A549 (cell line): ENCODE measurements around the gene SGCE. TPM values are rescaled to one million over a fixed set of nuclear protein-coding genes. Genes with fewer than 3 reads are reported as not detected.

Source experiments
- ATAC-seq, 2 experiments: fragments of 200-7000 bp in 1 of 2; fragments of >200 bp in 1 of 2; cut with Nextera tagmentation in 1 of 2; cut with Tn5 transposase in 1 of 2; 3 replicates each; pipeline versions ENCODE4 v1.8.0 to v1.9.1; 2018 to 2020; ENCODE audit warnings: mild to moderate bottlenecking in 1 of 2, moderate library complexity in 1 of 2
- CTCF ChIA-PET: fragments of 300-600 bp; sonication (Branson Sonifier 250); formaldehyde crosslinking; extraction: SDS; loops from one replicate; lab custom pipeline; 2021; ENCODE audit warnings: antibody characterized with exemption, inconsistent platforms; lab: Yijun Ruan, JAX
- POLR2A ChIA-PET: fragments of 350-600 bp; formaldehyde crosslinking; extraction: SDS; loops from one replicate; lab custom pipeline; 2021; ENCODE audit warnings: antibody characterized with exemption, inconsistent platforms; lab: Yijun Ruan, JAX
- DNase-seq, 2 experiments: peaks; one replicate each; pipeline versions ENCODE4 v3.0.0 to v3.0.0-alpha.2; 2011 to 2016; ENCODE audit warnings: low read depth in 1 of 2, low spot score in 1 of 2
- FAIRE-seq: peaks from 2 replicates; lab custom pipeline; 2011; peaks lifted over from hg19 to GRCh38; lab: Jason Lieb, UNC
- H3K27ac ChIP-seq, 2 experiments: fragments of >200 bp; sonication (Bioruptor Twin); formaldehyde crosslinking; 3 replicates each; pipeline ENCODE4 v1.5.1; 2016 to 2017
- H3K4me1 ChIP-seq: fragments of >200 bp; sonication (Bioruptor Twin); formaldehyde crosslinking; 3 replicates; pipeline ENCODE4 v1.6.1; 2016
- H3K4me2 ChIP-seq: fragments of >200 bp; sonication (Bioruptor Twin); formaldehyde crosslinking; 3 replicates; pipeline ENCODE4 v1.6.1; 2016
- H3K4me3 ChIP-seq: fragments of >200 bp; sonication (Bioruptor Twin); formaldehyde crosslinking; 3 replicates; pipeline ENCODE4 v1.5.1; 2016
- H3K9me3 ChIP-seq: fragments of >200 bp; sonication (Bioruptor Twin); formaldehyde crosslinking; 3 replicates; pipeline ENCODE4 v1.6.1; 2016
- ATOH8 ChIP-seq: fragments of 250-450 bp; sonication (Bioruptor Pico); IDR thresholded peaks from 2 replicates; pipeline ENCODE4 v1.5.0; 2020; ENCODE audit warnings: low read depth, mild to moderate bottlenecking, moderate library complexity
- CHD4 ChIP-seq: fragments of 200-600 bp; sonication (generic); IDR thresholded peaks from 2 replicates; pipeline ENCODE4 v1.6.1; 2016; ENCODE audit warnings: antibody characterized with exemption, mild to moderate bottlenecking, borderline replicate concordance
- ESRRA ChIP-seq: fragments of 150-350 bp; IDR thresholded peaks from 2 replicates; pipeline ENCODE4 v1.6.1; 2014; ENCODE audit warnings: mild to moderate bottlenecking, low read length, borderline replicate concordance
- FOSL2 ChIP-seq, 2 experiments: fragments of 450-650 bp in 1 of 2; fragments of >200 bp in 1 of 2; sonication (Bioruptor Twin) in 1 of 2; formaldehyde crosslinking; IDR thresholded peaks; 2 replicates each; pipeline versions ENCODE4 v1.5.0 to v1.6.1; 2016 to 2020; ENCODE audit warnings: mild to moderate bottlenecking in 1 of 2, moderate library complexity in 1 of 2
- HDAC2 ChIP-seq: fragments of 200-600 bp; sonication (generic); IDR thresholded peaks from 2 replicates; pipeline ENCODE4 v1.6.1; 2016
- KDM5A ChIP-seq: fragments of 200-600 bp; sonication (generic); IDR thresholded peaks from 2 replicates; pipeline ENCODE4 v1.6.1; 2016; ENCODE audit warnings: antibody characterized with exemption, mild to moderate bottlenecking
- MAFK ChIP-seq: fragments of 450-650 bp; IDR thresholded peaks from 2 replicates; pipeline ENCODE4 v1.6.1; 2014; ENCODE audit not compliant: partially characterized antibody
- NR3C1 ChIP-seq: fragments of >200 bp; sonication (Bioruptor Twin); formaldehyde crosslinking; IDR thresholded peaks from 3 replicates; pipeline ENCODE4 v1.6.1; 2017
- PHF8 ChIP-seq: fragments of 200-600 bp; sonication (generic); IDR thresholded peaks from 2 replicates; pipeline ENCODE4 v1.6.1; 2016; ENCODE audit warnings: low read depth, mild to moderate bottlenecking, antibody characterized with exemption, moderate library complexity, borderline replicate concordance
- POLR2AphosphoS2 ChIP-seq: conservative IDR thresholded peaks from 2 replicates; pipeline ENCODE4 v1.6.1; 2012; ENCODE audit warnings: low read length, improper control_type of control experiment, inconsistent platforms
- RAD21 ChIP-seq, 2 experiments: fragments of >200 bp in 1 of 2; sonication (Bioruptor Twin) in 1 of 2; formaldehyde crosslinking in 1 of 2; IDR thresholded peaks in 1 of 2; conservative IDR thresholded peaks in 1 of 2; 2 replicates in 1 of 2; 3 replicates in 1 of 2; pipeline ENCODE4 v1.6.1; 2012 to 2018; ENCODE audit warnings: inconsistent platforms in 1 of 2
- REST ChIP-seq: fragments of 200-600 bp; sonication (generic); IDR thresholded peaks from 2 replicates; pipeline ENCODE4 v1.6.1; 2016; ENCODE audit warnings: antibody characterized with exemption, mild to moderate bottlenecking, moderate library complexity
- RFX5 ChIP-seq: fragments of 450-650 bp; IDR thresholded peaks from 2 replicates; pipeline ENCODE4 v1.7.1; 2014; ENCODE audit warnings: antibody characterized with exemption, mild to moderate bottlenecking, moderate library complexity
- USF2 ChIP-seq: fragments of 450-650 bp; IDR thresholded peaks from 2 replicates; pipeline ENCODE4 v1.6.1; 2014; ENCODE audit warnings: antibody characterized with exemption
- ZC3H11A ChIP-seq: fragments of 450-650 bp; IDR thresholded peaks from 2 replicates; pipeline ENCODE4 v1.6.1; 2014; ENCODE audit warnings: antibody characterized with exemption, mild to moderate bottlenecking
- WGBS: methylation state at CpG from one replicate; pipeline ENCODE4 v1.1.6; 2017; ENCODE audit errors: missing lambda C conversion rate; 5-methylcytosine and 5-hydroxymethylcytosine counted together
- polyA plus RNA-seq, 4 experiments: library from polyadenylated mRNA; depleted of rRNA in 3 of 4; stranded (reverse); fragments of >200 nt; fragmentation: RNase III in 1 of 4; extraction: RNeasy Plus Mini Kit Qiagen cat#74134 plus additional on column Dnase treatment in 1 of 4; gene quantifications; 2 replicates in 3 of 4; 3 replicates in 1 of 4; pipeline ENCODE4 v1.2.3, GENCODE V29; 2011 to 2017

The SGCE gene
- polyA plus RNA-seq, 2 of the 4 experiments (the other 2 are of a cell fraction), result 60.1 to 97.2 TPM

DNA sequence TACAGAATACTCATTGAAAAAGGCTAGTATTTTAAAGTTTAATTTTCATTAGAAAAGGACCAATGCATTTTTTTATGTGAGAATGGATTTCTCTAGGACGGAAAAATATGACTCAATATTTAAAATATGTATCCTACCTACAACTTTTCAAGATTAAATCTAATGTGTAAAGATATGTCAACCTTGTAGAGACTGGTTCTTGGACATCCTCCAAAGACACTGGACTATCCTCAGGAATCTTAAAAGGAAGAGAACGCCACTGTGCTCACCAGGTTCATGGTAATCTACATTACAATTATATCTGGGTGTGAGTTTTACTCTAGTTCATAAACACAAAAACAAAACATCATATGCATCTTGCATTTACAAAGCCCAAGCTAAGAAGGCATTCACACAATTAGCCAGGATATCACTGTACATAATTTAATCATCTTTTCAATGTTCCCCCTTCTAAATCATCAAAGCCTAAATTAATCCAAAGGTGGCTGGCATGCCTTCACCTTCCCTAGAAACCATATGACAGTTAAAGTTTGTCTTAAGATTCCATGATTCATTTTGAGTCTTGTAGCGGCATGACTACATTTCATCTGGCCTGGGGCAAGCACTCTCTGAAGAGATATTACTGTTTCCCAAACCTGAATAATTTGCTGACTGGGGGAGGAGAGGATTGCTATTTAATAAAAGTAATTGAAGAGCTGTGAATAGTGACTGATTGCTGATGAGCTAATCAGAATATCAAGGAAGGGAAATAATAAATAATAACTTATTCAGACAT is 12.0 kb downstream of the SGCE start:
- DNase-seq, result no peak
- 65% methylated on average over 3 of the region's 3 CpGs for WGBS
- peaks cover 21% of the 10 kb centered on the region for H3K4me1 ChIP-seq
- ChIA-PET POLR2A (no interaction called here), CTCF (interaction anchor here (0.7 to 1.4 kb wide), 3 partner anchors 12 to 556 kb away, joined by 3 to 7 read pairs (median 3); partner anchors contain the start of gene SGCE)
- FAIRE-seq, result peak; percentile 63
- H3K4me3 ChIP-seq, result no peak overlapping the region
- TF ChIP-seq NR3C1 (no peak), POLR2AphosphoS2 (no peak), CHD4 (no peak), KDM5A (no peak), ESRRA (no peak), RFX5 (no peak)
- H3K27ac ChIP-seq, result no peak overlapping the region
- ATAC-seq, result no peak
- peak overlapping the region; percentile 26; the same call in 2 of the 3 replicates for H3K4me2 ChIP-seq
- H3K9me3 ChIP-seq, result no peaks in the 10 kb centered on the region

GRCh38 chr7:94642838-94643653 is 12.9 kb downstream of the SGCE start:
- Histone ChIP-seq H3K4me3 (no peak overlapping the region), H3K4me2 (peak overlapping the region; percentile 5; the same call in 1 of the 3 replicates)
- FAIRE-seq, result no peak
- TF ChIP-seq ZC3H11A (no peak), CHD4 (no peak), NR3C1 (no peak), FOSL2 (IDR thresholded peaks at IDR 0.05) (no peak), FOSL2 (CRISPR knock-in tag; IDR thresholded peaks at IDR 0.05) (no peak), PHF8 (no peak), HDAC2 (no peak), ATOH8 (CRISPR knock-in tag) (no peak), USF2 (no peak), REST (no peak)
- TF ChIP-seq, all 56 proteins: peak for 0
- ATAC-seq, result no peak
- Histone ChIP-seq H3K4me1 (peaks cover 21% of the 10 kb centered on the region), H3K27ac (no peak overlapping the region), H3K9me3 (no peaks in the 10 kb centered on the region)
- 86% methylated on average over 2 of the region's 2 CpGs for WGBS
- DNase-seq, result no peak
- POLR2A ChIA-PET, result no interaction called here
- CTCF ChIA-PET, result interaction anchor here (0.8 to 1.6 kb wide), 3 partner anchors 10 to 557 kb away, joined by 3 to 5 read pairs (median 3); no protein-coding TSS in a partner anchor

DNA sequence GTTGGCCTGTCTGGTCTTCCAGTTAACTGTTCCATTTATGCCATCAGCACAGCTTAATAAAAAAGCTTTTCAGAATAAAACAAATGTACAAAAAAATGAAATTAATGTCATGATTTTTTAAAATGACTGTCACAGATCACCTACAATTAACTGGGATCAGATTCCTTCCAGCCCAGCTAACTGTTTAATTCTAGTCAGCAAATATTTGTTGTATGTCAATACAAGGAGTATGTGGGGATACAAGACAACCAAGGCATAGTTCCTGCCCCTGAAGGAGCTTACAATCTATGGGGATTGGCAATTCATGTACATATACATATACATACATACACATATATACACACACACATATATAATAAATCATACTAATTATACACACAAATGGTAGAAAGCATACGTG is 16.5 kb downstream of the SGCE start:
- Histone ChIP-seq H3K9me3 (no peaks in the 10 kb centered on the region), H3K4me1 (peaks cover 17% of the 10 kb centered on the region), H3K27ac (no peak overlapping the region), H3K4me2 (no peak overlapping the region), H3K4me3 (no peak overlapping the region)
- ChIA-PET CTCF (interaction anchor here (1.4 kb wide), 1 partner anchor 607 kb away, joined by 4 read pairs; no protein-coding TSS in a partner anchor), POLR2A (no interaction called here)
- no peak for TF ChIP-seq RFX5
- peak; percentile 4 for TF ChIP-seq MAFK
- TF ChIP-seq ESRRA, result no peak
- no peak for TF ChIP-seq RAD21 (conservative IDR thresholded peaks at IDR 0.05 in 1 of 2, IDR thresholded peaks at IDR 0.05 in 1 of 2)
- no peak for TF ChIP-seq FOSL2 (IDR thresholded peaks at IDR 0.05)
- TF ChIP-seq FOSL2 (CRISPR knock-in tag; IDR thresholded peaks at IDR 0.05), result no peak
- DNase-seq (no peak), FAIRE-seq (no peak), ATAC-seq (no peak)
- 92% methylated on average over 1 of the region's 1 CpG for WGBS
